MM.1S (cell line): Measurements from ENCODE around the gene ARHGEF33.

ENCODE experiments used
- DNase-seq: peaks from one replicate; pipeline ENCODE4 v3.0.0-alpha.2; 2015
- H2AFZ ChIP-seq: fragments of 300-600 bp; sonication (generic); 2 replicates; pipeline ENCODE4 v1.6.0; 2016; ENCODE audit warnings: antibody characterized with exemption, low read length
- H3F3A ChIP-seq: fragments of 300-600 bp; sonication (generic); 2 replicates; pipeline ENCODE4 v1.6.1; 2016; ENCODE audit warnings: mild to moderate bottlenecking, antibody characterized with exemption, low read length, moderate library complexity, mixed read lengths; ENCODE audit not compliant: insufficient read depth
- H3K27ac ChIP-seq: fragments of 300-600 bp; sonication (generic); 2 replicates; pipeline ENCODE4 v1.5.1; 2016; ENCODE audit warnings: mild to moderate bottlenecking, low read length
- H3K27me3 ChIP-seq: fragments of 300-600 bp; sonication (generic); replicated peaks from 2 replicates; pipeline ENCODE4 v1.6.0; 2016; ENCODE audit warnings: low read length; ENCODE audit not compliant: insufficient read depth
- H3K36me3 ChIP-seq: fragments of 300-600 bp; sonication (generic); replicated peaks from 2 replicates; pipeline ENCODE4 v1.6.1; 2016; ENCODE audit warnings: mild to moderate bottlenecking, low read length, mixed read lengths; ENCODE audit not compliant: insufficient read depth
- H3K4me1 ChIP-seq: fragments of 300-600 bp; sonication (generic); 2 replicates; pipeline ENCODE4 v1.6.1; 2016; ENCODE audit warnings: low read length, mixed read lengths
- H3K4me2 ChIP-seq: fragments of 300-600 bp; sonication (generic); 2 replicates; pipeline ENCODE4 v1.6.0; 2016; ENCODE audit warnings: low read depth, low read length
- H3K4me3 ChIP-seq: fragments of 300-600 bp; sonication (generic); 2 replicates; pipeline ENCODE4 v1.5.1; 2016; ENCODE audit warnings: low read length, mixed read lengths
- H3K79me2 ChIP-seq: fragments of 300-600 bp; sonication (generic); 2 replicates; pipeline ENCODE4 v1.6.1; 2016; ENCODE audit warnings: mixed run types, low read length, mixed read lengths
- H3K9ac ChIP-seq: fragments of 300-600 bp; sonication (generic); 2 replicates; pipeline ENCODE4 v1.6.1; 2016; ENCODE audit warnings: low read length, mixed read lengths
- H3K9me2 ChIP-seq: fragments of 300-600 bp; sonication (generic); replicated peaks from 2 replicates; pipeline ENCODE4 v1.6.1; 2016; ENCODE audit warnings: mild to moderate bottlenecking, low read length, mixed read lengths; ENCODE audit not compliant: insufficient read depth
- H3K9me3 ChIP-seq: fragments of 300-600 bp; sonication (generic); replicated peaks from 2 replicates; pipeline ENCODE4 v1.6.1; 2016; ENCODE audit warnings: mild to moderate bottlenecking, low read length, mixed read lengths; ENCODE audit not compliant: insufficient read depth
- H4K20me1 ChIP-seq: fragments of 300-600 bp; sonication (generic); 2 replicates; pipeline ENCODE4 v1.6.1; 2016; ENCODE audit warnings: mild to moderate bottlenecking, low read length, moderate library complexity, mixed read lengths; ENCODE audit not compliant: insufficient read depth
- CTCF ChIP-seq: fragments of 300-600 bp; sonication (generic); IDR thresholded peaks from 2 replicates; pipeline ENCODE4 v1.5.1; 2016; ENCODE audit warnings: antibody characterized with exemption, low read length, mixed read lengths
- EZH2 ChIP-seq: fragments of 300-600 bp; sonication (generic); optimal IDR thresholded peaks from 2 replicates; pipeline ENCODE3; 2017; ENCODE audit warnings: low read depth, mild to moderate bottlenecking, antibody characterized with exemption, low read length, mixed read lengths
- EZH2phosphoT487 ChIP-seq: fragments of 300-600 bp; sonication (generic); IDR thresholded peaks from 2 replicates; pipeline ENCODE4 v1.6.1; 2018; ENCODE audit warnings: antibody characterized with exemption, low read length

Gene ARHGEF33

GRCh38 chr2:39018638-39019037 lies 129.0 kb downstream of the ARHGEF33 start:
- H3K27me3 ChIP-seq = no peaks in the 10 kb centered on the region
- H3K9ac ChIP-seq = no peak overlapping the region
- no peaks in the 10 kb centered on the region for H3F3A ChIP-seq
- no peaks in the 10 kb centered on the region for H3K36me3 ChIP-seq
- H3K9me3 ChIP-seq = no peaks in the 10 kb centered on the region
- no peak overlapping the region for H3K4me3 ChIP-seq
- no peak overlapping the region for H2AFZ ChIP-seq
- H4K20me1 ChIP-seq = no peaks in the 10 kb centered on the region
- H3K27ac ChIP-seq = no peak overlapping the region
- no peaks in the 10 kb centered on the region for H3K4me1 ChIP-seq
- H3K9me2 ChIP-seq = no peaks in the 10 kb centered on the region
- DNase-seq = no peak
- TF ChIP-seq EZH2 (no peak), EZH2phosphoT487 (no peak), CTCF (no peak)
- H3K79me2 ChIP-seq = no peaks in the 10 kb centered on the region
- H3K4me2 ChIP-seq = no peak overlapping the region

- Histone ChIP-seq H4K20me1 (no peaks in the 10 kb centered on the region), H3K27me3 (no peaks in the 10 kb centered on the region)
Measured at GRCh38 chr2:39020383-39020782, 130.7 kb downstream of the ARHGEF33 start.

DNA sequence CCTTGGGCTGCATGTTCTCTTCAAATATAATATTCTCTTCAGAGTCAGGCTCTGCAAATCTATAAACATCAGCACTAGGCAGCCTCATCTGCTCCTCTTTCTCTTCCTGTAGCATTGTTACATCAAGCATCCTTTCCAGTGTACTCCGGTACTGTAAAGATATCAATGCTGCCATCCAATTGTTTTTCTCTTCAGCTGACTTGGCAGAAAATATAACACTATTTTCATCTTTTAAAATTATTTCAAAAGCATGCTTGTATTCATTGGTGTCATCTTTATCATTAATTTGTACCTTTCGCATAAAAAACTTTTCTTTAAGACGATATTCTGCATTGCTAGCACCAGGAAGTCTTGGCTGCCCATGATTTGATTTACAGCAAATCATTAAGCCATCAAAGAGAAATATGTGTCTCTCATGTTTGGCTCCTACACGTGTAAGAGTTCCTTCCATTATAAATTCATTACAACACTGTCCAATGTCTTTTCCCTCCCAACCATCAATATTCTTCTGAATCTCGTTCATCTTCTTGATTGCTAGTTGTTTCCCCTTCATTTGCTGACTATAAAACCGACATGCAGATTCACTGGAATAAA lies 133.1 kb downstream of the ARHGEF33 start:
- DNase-seq = no peak
- no peaks in the 10 kb centered on the region for H3K36me3 ChIP-seq

More at GRCh38 chr2:39020383-39020782, 130.7 kb downstream of the ARHGEF33 start:
- no peak overlapping the region for H3K9ac ChIP-seq
- H3K9me3 ChIP-seq = no peaks in the 10 kb centered on the region
- no peaks in the 10 kb centered on the region for H3K36me3 ChIP-seq
- H3F3A ChIP-seq = no peaks in the 10 kb centered on the region
- H3K4me2 ChIP-seq = no peak overlapping the region
- no peaks in the 10 kb centered on the region for H3K79me2 ChIP-seq
- H2AFZ ChIP-seq = no peak overlapping the region
- DNase-seq = no peak
- no peak overlapping the region for H3K27ac ChIP-seq
- H3K4me1 ChIP-seq = no peaks in the 10 kb centered on the region
- H3K4me3 ChIP-seq = no peak overlapping the region
- no peak for TF ChIP-seq EZH2phosphoT487
- no peak for TF ChIP-seq CTCF
- no peak for TF ChIP-seq EZH2
- H3K9me2 ChIP-seq = no peaks in the 10 kb centered on the region

More for the DNA sequence above, 133.1 kb downstream of the ARHGEF33 start:
- H3K9me2 ChIP-seq = no peaks in the 10 kb centered on the region
- no peak overlapping the region for H3K9ac ChIP-seq
- no peaks in the 10 kb centered on the region for H3K27me3 ChIP-seq
- H3K79me2 ChIP-seq = no peaks in the 10 kb centered on the region
- H3K4me1 ChIP-seq = no peaks in the 10 kb centered on the region
- H3K4me2 ChIP-seq = no peak overlapping the region
- no peak overlapping the region for H2AFZ ChIP-seq
- H3K4me3 ChIP-seq = no peak overlapping the region
- no peaks in the 10 kb centered on the region for H3K9me3 ChIP-seq
- TF ChIP-seq CTCF (no peak), EZH2phosphoT487 (no peak), EZH2 (no peak)
- H3F3A ChIP-seq = no peaks in the 10 kb centered on the region
- H4K20me1 ChIP-seq = no peaks in the 10 kb centered on the region
- H3K27ac ChIP-seq = no peak overlapping the region
